ENCODE measurements around the gene MAP4K3.

The MAP4K3 gene

DNA sequence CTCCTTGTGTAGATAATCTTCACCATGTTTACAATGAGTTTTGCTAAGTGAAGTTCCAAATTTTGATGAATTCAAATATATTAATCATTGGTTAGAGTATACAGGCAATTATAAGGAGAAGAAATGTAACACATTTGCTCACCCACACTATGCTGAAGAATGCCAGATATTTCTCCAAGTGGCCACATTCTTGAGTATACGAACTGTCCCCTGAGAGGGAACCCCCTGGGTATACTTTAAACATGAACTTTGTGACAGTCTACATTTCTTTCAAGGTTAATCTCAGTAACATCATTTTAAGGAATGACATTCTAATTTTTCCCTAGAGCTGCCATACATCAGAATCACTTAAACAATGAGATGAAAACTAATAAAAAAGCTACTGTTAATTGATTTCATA is 153.5 kb downstream of the MAP4K3 start:
- H3K4me3 ChIP-seq, result no peak overlapping the region
- no peak overlapping the region for H3K9ac ChIP-seq (ENCODE audit: insufficient read length)
- H3K36me3 ChIP-seq (ENCODE audit: insufficient read depth, low read length), result peaks cover 25% of the 10 kb centered on the region
- DNase-seq (ENCODE audit: low read depth, low spot score), result no peak
- no peaks in the 10 kb centered on the region for H3K9me3 ChIP-seq (ENCODE audit: low read depth, low read length)
- no peak for TF ChIP-seq FOXP2 (optimal IDR thresholded peaks at IDR 0.05; ENCODE audit: control extremely low read depth, extremely low read length, insufficient read depth)
- no peak for TF ChIP-seq EZH2 (IDR thresholded peaks at IDR 0.05)
- no peak for TF ChIP-seq POLR2AphosphoS5 (IDR thresholded peaks at IDR 0.05; ENCODE audit: borderline replicate concordance, low read depth, low read length)
- H3K27ac ChIP-seq, result no peak overlapping the region

DNA sequence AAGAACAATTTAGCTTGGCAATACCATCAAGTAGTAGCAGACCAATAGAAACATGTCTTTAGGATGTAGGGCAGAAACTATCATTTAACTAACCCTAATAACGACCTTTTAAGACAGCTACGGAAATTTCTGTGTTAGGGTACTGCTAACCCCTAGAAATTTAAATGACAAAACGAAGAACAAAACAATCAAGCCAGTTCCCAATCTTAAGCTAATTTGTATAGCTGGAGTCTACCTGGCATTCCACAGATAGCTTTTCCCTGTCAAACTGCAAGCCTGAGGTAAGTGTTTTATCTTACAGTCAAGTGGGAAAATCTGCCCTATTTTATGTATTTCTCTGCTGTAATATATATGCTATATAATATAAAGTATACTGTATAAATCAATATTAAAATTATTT is 155.7 kb downstream of the MAP4K3 start:
- DNase-seq (ENCODE audit: low read depth, low spot score), result no peak
- Histone ChIP-seq H3K9me3 (ENCODE audit: low read depth, low read length) (no peaks in the 10 kb centered on the region), H3K4me3 (no peak overlapping the region), H3K9ac (ENCODE audit: insufficient read length) (no peak overlapping the region), H3K36me3 (ENCODE audit: insufficient read depth, low read length) (peaks cover 25% of the 10 kb centered on the region), H3K27ac (no peak overlapping the region)
- TF ChIP-seq EZH2 (IDR thresholded peaks at IDR 0.05), result no peak
- no peak for TF ChIP-seq POLR2AphosphoS5 (IDR thresholded peaks at IDR 0.05; ENCODE audit: borderline replicate concordance, low read depth, low read length)
- no peak for TF ChIP-seq FOXP2 (optimal IDR thresholded peaks at IDR 0.05; ENCODE audit: control extremely low read depth, extremely low read length, insufficient read depth)

DNA sequence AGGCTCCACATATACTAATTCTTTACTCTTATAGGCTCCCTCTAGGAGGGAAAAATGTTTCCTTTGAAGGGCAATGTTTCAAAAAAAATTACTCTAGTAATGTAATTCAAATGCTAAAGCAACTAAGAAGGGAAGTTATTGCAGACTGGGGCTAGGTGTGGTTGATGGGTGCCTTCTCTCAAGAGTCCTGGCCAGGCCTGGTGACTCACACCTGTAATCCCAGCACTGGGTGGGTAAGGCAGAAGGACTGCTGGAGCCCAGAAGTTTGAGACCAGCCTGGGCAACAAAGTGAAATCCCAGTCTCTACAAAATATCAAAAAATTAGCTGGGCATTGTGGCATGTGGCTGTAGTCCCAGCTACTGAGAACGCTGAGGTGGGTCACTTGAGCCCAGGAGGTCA is 162.1 kb downstream of the MAP4K3 start:
- Histone ChIP-seq H3K36me3 (ENCODE audit: insufficient read depth, low read length) (peaks cover 33% of the 10 kb centered on the region), H3K27ac (no peak overlapping the region), H3K4me3 (no peak overlapping the region), H3K9ac (ENCODE audit: insufficient read length) (no peak overlapping the region), H3K9me3 (ENCODE audit: low read depth, low read length) (no peaks in the 10 kb centered on the region)
- TF ChIP-seq EZH2 (IDR thresholded peaks at IDR 0.05) (no peak), FOXP2 (optimal IDR thresholded peaks at IDR 0.05; ENCODE audit: control extremely low read depth, extremely low read length, insufficient read depth) (no peak), POLR2AphosphoS5 (IDR thresholded peaks at IDR 0.05; ENCODE audit: borderline replicate concordance, low read depth, low read length) (no peak)
- DNase-seq (ENCODE audit: low read depth, low spot score), result no peak

DNA sequence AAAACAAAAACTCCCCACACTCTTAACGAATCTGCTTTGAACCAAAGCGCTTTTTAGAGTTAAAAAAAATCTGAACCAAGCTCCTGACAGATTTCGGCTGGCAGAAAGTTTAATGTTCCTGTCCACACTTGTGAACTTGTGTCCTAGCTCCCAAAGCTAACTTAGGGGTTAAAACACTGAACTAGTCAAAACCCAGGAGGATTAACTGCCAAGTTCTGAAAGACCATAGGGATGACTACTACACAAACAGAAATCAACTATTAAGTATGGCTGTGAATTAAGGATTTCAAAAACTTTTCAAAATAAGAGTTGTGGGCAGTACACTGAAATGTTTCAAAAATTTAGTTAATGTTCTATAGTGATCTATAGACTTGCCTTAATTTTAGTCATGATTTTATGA is 167.1 kb downstream of the MAP4K3 start:
- Histone ChIP-seq H3K4me3 (no peak overlapping the region), H3K9ac (ENCODE audit: insufficient read length) (no peak overlapping the region), H3K9me3 (ENCODE audit: low read depth, low read length) (no peaks in the 10 kb centered on the region), H3K36me3 (ENCODE audit: insufficient read depth, low read length) (peaks cover 13% of the 10 kb centered on the region; the same call in 1 of the 2 replicates), H3K27ac (no peak overlapping the region)
- TF ChIP-seq POLR2AphosphoS5 (IDR thresholded peaks at IDR 0.05; ENCODE audit: borderline replicate concordance, low read depth, low read length), result no peak
- no peak for TF ChIP-seq FOXP2 (optimal IDR thresholded peaks at IDR 0.05; ENCODE audit: control extremely low read depth, extremely low read length, insufficient read depth)
- no peak for TF ChIP-seq EZH2 (IDR thresholded peaks at IDR 0.05)
- no peak for DNase-seq (ENCODE audit: low read depth, low spot score)

GRCh38 chr2:39266916-39267434 is 170.1 kb downstream of the MAP4K3 start:
- TF ChIP-seq EZH2 (IDR thresholded peaks at IDR 0.05), result no peak
- no peak for TF ChIP-seq POLR2AphosphoS5 (IDR thresholded peaks at IDR 0.05; ENCODE audit: borderline replicate concordance, low read depth, low read length)
- no peak for TF ChIP-seq FOXP2 (optimal IDR thresholded peaks at IDR 0.05; ENCODE audit: control extremely low read depth, extremely low read length, insufficient read depth)
- H3K27ac ChIP-seq, result no peak overlapping the region
- peaks cover 7% of the 10 kb centered on the region; the same call in 1 of the 2 replicates for H3K36me3 ChIP-seq (ENCODE audit: insufficient read depth, low read length)
- H3K4me3 ChIP-seq, result no peak overlapping the region
- DNase-seq (ENCODE audit: low read depth, low spot score), result no peak
- no peaks in the 10 kb centered on the region for H3K9me3 ChIP-seq (ENCODE audit: low read depth, low read length)
- no peak overlapping the region for H3K9ac ChIP-seq (ENCODE audit: insufficient read length)

DNA sequence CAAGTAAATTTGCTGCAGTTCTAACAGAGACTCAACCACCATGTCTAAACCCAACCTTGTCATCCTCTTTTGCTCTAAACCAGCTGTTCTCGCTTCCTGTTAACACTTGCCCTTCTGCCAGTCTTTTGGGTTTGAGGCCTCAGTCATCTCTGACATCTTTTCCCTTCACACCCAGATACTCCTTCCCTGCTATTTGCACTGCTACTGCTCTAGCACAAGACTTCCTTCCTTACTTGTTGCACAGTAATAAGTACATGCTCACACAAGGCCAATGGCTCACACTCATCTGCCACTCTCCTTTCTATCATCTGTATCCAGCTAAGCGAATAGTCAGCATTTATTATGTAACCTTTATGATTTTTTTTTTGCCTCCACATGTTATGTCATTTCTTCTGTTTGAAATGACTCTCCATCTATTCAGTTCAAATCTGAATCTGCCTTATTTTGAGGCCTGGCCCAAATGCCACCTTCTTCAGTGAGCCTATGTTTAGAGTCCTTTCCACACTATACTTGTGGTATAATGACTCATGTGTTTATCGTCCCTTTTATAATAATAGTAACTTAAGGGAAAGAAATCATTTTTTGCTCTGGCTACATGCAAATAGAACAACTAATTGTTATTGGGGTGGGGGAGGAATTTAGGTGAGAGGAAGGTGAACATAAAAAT is 170.8 kb downstream of the MAP4K3 start:
- Histone ChIP-seq H3K36me3 (ENCODE audit: insufficient read depth, low read length) (0 out of 2 replicates have a peak, but pooled peaks cover 6% of the 10 kb centered on the region), H3K9ac (ENCODE audit: insufficient read length) (no peak overlapping the region), H3K4me3 (no peak overlapping the region), H3K27ac (no peak overlapping the region), H3K9me3 (ENCODE audit: low read depth, low read length) (no peaks in the 10 kb centered on the region)
- TF ChIP-seq POLR2AphosphoS5 (IDR thresholded peaks at IDR 0.05; ENCODE audit: borderline replicate concordance, low read depth, low read length), result no peak
- no peak for TF ChIP-seq EZH2 (IDR thresholded peaks at IDR 0.05)
- no peak for TF ChIP-seq FOXP2 (optimal IDR thresholded peaks at IDR 0.05; ENCODE audit: control extremely low read depth, extremely low read length, insufficient read depth)
- no peak for DNase-seq (ENCODE audit: low read depth, low spot score)

DNA sequence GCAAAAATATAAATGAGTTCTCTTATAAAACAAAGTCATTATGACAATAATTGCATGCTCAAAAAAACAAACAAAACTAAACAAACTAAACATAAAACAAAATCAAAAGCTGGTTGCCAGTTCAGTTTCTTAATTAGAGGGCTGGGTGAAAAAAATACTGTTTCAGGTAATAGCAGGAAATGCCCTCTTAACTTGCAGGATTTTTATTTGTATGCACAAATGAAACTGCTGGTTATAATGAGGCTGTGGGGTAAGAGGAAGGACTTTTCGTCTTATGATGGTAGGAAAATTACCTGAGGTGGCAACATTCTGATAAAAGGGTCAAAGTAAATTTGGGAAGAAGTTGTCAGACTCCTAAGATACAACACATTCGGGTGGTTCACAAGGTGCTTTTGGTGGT is 171.8 kb downstream of the MAP4K3 start:
- Histone ChIP-seq H3K4me3 (peak overlapping the region; percentile 19; the same call in 1 of the 2 replicates), H3K9ac (ENCODE audit: insufficient read length) (no peak overlapping the region), H3K36me3 (ENCODE audit: insufficient read depth, low read length) (peaks cover 9% of the 10 kb centered on the region; the same call in 1 of the 2 replicates), H3K9me3 (ENCODE audit: low read depth, low read length) (no peaks in the 10 kb centered on the region), H3K27ac (peak overlapping the region; percentile 19)
- TF ChIP-seq POLR2AphosphoS5 (IDR thresholded peaks at IDR 0.05; ENCODE audit: borderline replicate concordance, low read depth, low read length), result no peak
- TF ChIP-seq EZH2 (IDR thresholded peaks at IDR 0.05), result no peak
- no peak for TF ChIP-seq FOXP2 (optimal IDR thresholded peaks at IDR 0.05; ENCODE audit: control extremely low read depth, extremely low read length, insufficient read depth)
- no peak for DNase-seq (ENCODE audit: low read depth, low spot score)

GRCh38 chr2:39264733-39265132 is 172.4 kb downstream of the MAP4K3 start:
- H3K9ac ChIP-seq (ENCODE audit: insufficient read length), result no peak overlapping the region
- no peak for DNase-seq (ENCODE audit: low read depth, low spot score)
- no peaks in the 10 kb centered on the region for H3K9me3 ChIP-seq (ENCODE audit: low read depth, low read length)
- TF ChIP-seq EZH2 (IDR thresholded peaks at IDR 0.05) (no peak), POLR2AphosphoS5 (IDR thresholded peaks at IDR 0.05; ENCODE audit: borderline replicate concordance, low read depth, low read length) (no peak)
- peaks cover 15% of the 10 kb centered on the region; the same call in 1 of the 2 replicates for H3K36me3 ChIP-seq (ENCODE audit: insufficient read depth, low read length)
- peak overlapping the region; percentile 19; the same call in 1 of the 2 replicates for H3K4me3 ChIP-seq
- peak overlapping the region; percentile 19 for H3K27ac ChIP-seq

Data from SK-N-MC (cell line).